HUDEP-2 (cell line): ENCODE data around the gene SPAG7.

Experiments used
- DNase-seq, 76 experiments: peaks; one replicate each; lab custom pipeline; 2025; ENCODE audit not compliant: unreplicated experiment in 76 of 76; lab: John Stamatoyannopoulos, UW

The SPAG7 gene

GRCh38 chr17:4978726-4979125, 11.1 kb upstream of the SPAG7 start:
- no peak for DNase-seq

- no peak for DNase-seq
These were observed 6.6 kb upstream of the SPAG7 start for GRCh38 chr17:4974115-4974670.

- DNase-seq: no peak
These were observed 5.9 kb upstream of the SPAG7 start for GRCh38 chr17:4973256-4974114.

GRCh38 chr17:4972752-4973151, 5.1 kb upstream of the SPAG7 start:
- no peak for DNase-seq

GRCh38 chr17:4972322-4972721, 4.7 kb upstream of the SPAG7 start:
- no peak for DNase-seq

GRCh38 chr17:4971826-4972225, 4.2 kb upstream of the SPAG7 start:
- no peak for DNase-seq

- DNase-seq: no peak
These were observed 2.7 kb upstream of the SPAG7 start for GRCh38 chr17:4970273-4970672.

- no peak for DNase-seq
These were observed 2.0 kb upstream of the SPAG7 start for GRCh38 chr17:4969551-4970173.

GRCh38 chr17:4969047-4969550, 1.5 kb upstream of the SPAG7 start:
- peak in 5 of 76 experiments; percentile 3 to 32 (median 6) for DNase-seq

- DNase-seq: peak in 2 of 76 experiments; percentile 18 to 49
These were observed 949 bp upstream of the SPAG7 start for GRCh38 chr17:4968486-4969046.

GRCh38 chr17:4966844-4967538, 626 bp downstream of the SPAG7 start:
- peak in 75 of 76 experiments; percentile 74 to 99 (median 97) for DNase-seq

- DNase-seq: no peak
These were observed 2.2 kb downstream of the SPAG7 start for GRCh38 chr17:4965311-4965986.

- DNase-seq: no peak
These were observed 7.2 kb downstream of the SPAG7 start for GRCh38 chr17:4960279-4960922.

- DNase-seq: no peak
These were observed 8.2 kb downstream of the SPAG7 start for GRCh38 chr17:4959261-4959965.

- no peak for DNase-seq
These were observed 9.5 kb downstream of the SPAG7 start for GRCh38 chr17:4958102-4958501.

- DNase-seq: peak in 47 of 76 experiments; percentile 11 to 70 (median 35)
These were observed 11.0 kb downstream of the SPAG7 start for GRCh38 chr17:4956493-4957061.

GRCh38 chr17:4955091-4955490, 12.5 kb downstream of the SPAG7 start:
- DNase-seq: no peak

GRCh38 chr17:4953451-4953961, 14.1 kb downstream of the SPAG7 start:
- DNase-seq: no peak
